HepG2 (cell line): Measurements from ENCODE around the gene RHOBTB3. TPM values are rescaled to one million over a fixed set of nuclear protein-coding genes. Genes with fewer than 3 reads are reported as not detected.

Experiments used
- ATAC-seq: fragments of 200-7000 bp; cut with Tn5 transposase; 3 replicates; pipeline ENCODE4 v1.9.1; 2020; ENCODE audit warnings: mild to moderate bottlenecking, moderate library complexity
- BruUV-seq: library from RNA; stranded (reverse); fragments of 400-500 nt; replicated peaks from 2 replicates; lab custom pipeline; 2021; lab: Mats Ljungman, UMichigan
- CTCF ChIA-PET: fragments of 300-600 bp; formaldehyde crosslinking; extraction: SDS; loops from one replicate; lab custom pipeline; 2021; ENCODE audit warnings: low total read pairs, inconsistent platforms, low intra/inter-chr PET ratio; lab: Yijun Ruan, JAX
- POLR2A ChIA-PET: fragments of 350-600 bp; sonication (Branson Sonifier 250); formaldehyde crosslinking; loops from one replicate; lab custom pipeline; 2020; ENCODE audit warnings: antibody characterized with exemption, inconsistent platforms; lab: Yijun Ruan, JAX
- DNase-seq: peaks from one replicate; pipeline ENCODE4 v3.0.0-alpha.2; 2015; ENCODE audit warnings: low spot score
- FAIRE-seq: peaks from 3 replicates; lab custom pipeline; 2011; peaks lifted over from hg19 to GRCh38; lab: Jason Lieb, UNC
- H2AFZ ChIP-seq: one replicate; pipeline ENCODE4 v1.6.1; 2011; ENCODE audit warnings: low read length, inconsistent platforms
- H3K27ac ChIP-seq: fragments of 300-600 bp; 3 replicates; pipeline ENCODE4 v1.8.0; 2011; ENCODE audit warnings: mixed run types, mild to moderate bottlenecking, mixed read lengths, low read length, inconsistent platforms; ENCODE audit not compliant: insufficient read depth; ENCODE audit errors: extremely low read length
- H3K27me3 ChIP-seq, 2 experiments: fragments of 200-600 bp in 1 of 2; 2 replicates in 1 of 2; 3 replicates in 1 of 2; pipeline versions ENCODE4 v1.6.0 to v1.8.0; 2011; ENCODE audit warnings: low read length in 2 of 2, mild to moderate bottlenecking in 2 of 2, moderate library complexity in 2 of 2, inconsistent platforms in 1 of 2; ENCODE audit not compliant: insufficient read depth in 2 of 2, control insufficient read depth in 1 of 2
- H3K36me3 ChIP-seq, 2 experiments: fragments of 200-600 bp in 1 of 2; replicated peaks in 1 of 2; 2 replicates in 1 of 2; 3 replicates in 1 of 2; pipeline versions ENCODE4 v1.5.1 to v1.8.0; 2011; ENCODE audit warnings: low read length in 2 of 2, inconsistent platforms in 1 of 2; ENCODE audit not compliant: insufficient read depth in 2 of 2, control insufficient read depth in 1 of 2
- H3K4me1 ChIP-seq: 2 replicates; pipeline ENCODE4 v1.5.1; 2012; ENCODE audit warnings: low read length, inconsistent platforms; ENCODE audit not compliant: insufficient read depth
- H3K4me2 ChIP-seq: 2 replicates; pipeline ENCODE4 v1.6.0; 2011; ENCODE audit warnings: low read depth, low read length, inconsistent platforms
- H3K4me3 ChIP-seq, 3 experiments: fragments of 200-600 bp in 1 of 3; sonication (generic), shearing (Covaris generic) in 1 of 3; replicated peaks in 1 of 3; 2 replicates each; pipeline ENCODE4 v1.5.1; 2011 to 2016; ENCODE audit warnings: low read length in 3 of 3, inconsistent platforms in 2 of 3, low read depth in 2 of 3, mild to moderate bottlenecking in 2 of 3, control low read depth in 1 of 3, mixed read lengths in 1 of 3; ENCODE audit not compliant: insufficient read depth in 1 of 3
- H3K79me2 ChIP-seq: one replicate; pipeline ENCODE4 v1.6.1; 2011; ENCODE audit warnings: low read length, inconsistent platforms; ENCODE audit not compliant: insufficient read depth
- H3K9ac ChIP-seq: 2 replicates; pipeline ENCODE4 v1.6.0; 2011; ENCODE audit warnings: mild to moderate bottlenecking, low read depth, low read length, inconsistent platforms; ENCODE audit not compliant: insufficient read depth
- H3K9me3 ChIP-seq: 2 replicates; pipeline ENCODE4 v1.5.1; 2012; ENCODE audit warnings: mild to moderate bottlenecking, low read length
- H4K20me1 ChIP-seq: 2 replicates; pipeline ENCODE4 v1.6.0; 2011; ENCODE audit warnings: inconsistent platforms, mild to moderate bottlenecking, low read length, moderate library complexity; ENCODE audit not compliant: insufficient read depth
- KDM4B ChIP-seq: sonication (generic); formaldehyde crosslinking; IDR thresholded peaks from 2 replicates; pipeline ENCODE4 v1.4.0; 2020; ENCODE audit warnings: missing genetic modification reagents
- MTF1 ChIP-seq: sonication (generic); formaldehyde crosslinking; IDR thresholded peaks from 2 replicates; pipeline ENCODE4 v1.5.0; 2020; ENCODE audit warnings: missing genetic modification reagents
- POLR2AphosphoS2 ChIP-seq: IDR thresholded peaks from 2 replicates; pipeline ENCODE4 v1.6.1; 2011; ENCODE audit warnings: low read depth, low read length, improper control_type of control experiment
- RBM22 ChIP-seq: fragments of 200-400 bp; formaldehyde crosslinking; optimal IDR thresholded peaks from 2 replicates; pipeline ENCODE3; 2017; ENCODE audit warnings: mild to moderate bottlenecking, low read length, moderate library complexity
- SALL1 ChIP-seq: sonication (generic); formaldehyde crosslinking; IDR thresholded peaks from 2 replicates; pipeline ENCODE4 v1.8.0; 2022; ENCODE audit warnings: mild to moderate bottlenecking, missing genetic modification reagents
- SRY ChIP-seq: sonication (generic); formaldehyde crosslinking; IDR thresholded peaks from 2 replicates; pipeline ENCODE4 v1.8.0; 2022; ENCODE audit warnings: mild to moderate bottlenecking, missing genetic modification reagents
- THAP11 ChIP-seq: IDR thresholded peaks from 2 replicates; pipeline ENCODE4 v1.6.1; 2016; ENCODE audit warnings: missing biosample characterization, missing genetic modification reagents
- ZNF230 ChIP-seq: sonication (generic); formaldehyde crosslinking; IDR thresholded peaks from 2 replicates; pipeline ENCODE4 v1.4.0; 2020; ENCODE audit warnings: mild to moderate bottlenecking, missing genetic modification reagents
- WGBS: methylation state at CpG from one replicate; pipeline ENCODE4 v1.1.6; 2017; ENCODE audit warnings: low lambda C conversion rate; 5-methylcytosine and 5-hydroxymethylcytosine counted together
- in situ Hi-C: cut with HindIII; loops from 2 replicates; pipeline ENCODE4 v1.10.0; 2017; ENCODE audit warnings: low pct_unique_long_range_greater_than_20kb; ENCODE audit not compliant: extremely low pct_ligation_motif_present
- intact Hi-C: fragments of 100-400 bp; cut with micrococcal nuclease; formaldehyde crosslinking; loops from one replicate; pipeline ENCODE4 v1.10.0; 2022; ENCODE audit not compliant: unreplicated experiment
- polyA plus RNA-seq, 8 experiments: library from polyadenylated mRNA; depleted of rRNA in 3 of 8; stranded (reverse) in 7 of 8; unstranded in 1 of 8; fragments of >200 nt; fragmentation: Illumina TruSeq in 4 of 8; extraction: Trizol in 4 of 8; gene quantifications; 2 replicates each; pipeline versions ENCODE4 v1.2.1 to v1.2.3, GENCODE V29; 2011 to 2016; ENCODE audit warnings: low read depth in 4 of 8, missing spikeins in 1 of 8, mixed read lengths in 1 of 8; ENCODE audit not compliant: insufficient read depth in 1 of 8
- total RNA-seq, 5 experiments: library from RNA; depleted of rRNA; stranded (reverse); fragments of >200 nt; fragmentation: Illumina TruSeq; extraction: Trizol; gene quantifications; 2 replicates each; pipeline ENCODE4 v1.2.3, GENCODE V29; 2016; ENCODE audit warnings: low read depth in 1 of 5
- TF ChIP-seq, protein P1 (sequence below): IDR thresholded peaks from 2 replicates; pipeline ENCODE4 v1.6.1; 2016
- TF ChIP-seq, protein P2 (sequence below): sonication (generic); formaldehyde crosslinking; IDR thresholded peaks from 2 replicates; pipeline ENCODE4 v1.8.0; 2022; ENCODE audit warnings: mild to moderate bottlenecking, missing genetic modification reagents; ENCODE audit not compliant: insufficient replicate concordance
- TF ChIP-seq, protein P3 (sequence below): sonication (generic); formaldehyde crosslinking; conservative IDR thresholded peaks from 2 replicates; pipeline ENCODE4 v1.8.0; 2022; ENCODE audit warnings: mild to moderate bottlenecking, moderate library complexity, missing genetic modification reagents
- TF ChIP-seq, protein P4 (sequence below): sonication (generic); formaldehyde crosslinking; IDR thresholded peaks from 2 replicates; pipeline ENCODE4 v1.4.0; 2020; ENCODE audit warnings: missing genetic modification reagents

The RHOBTB3 gene
- total and polyA plus RNA-seq, 2 of the 13 experiments (the other 11 are each of a cell fraction or from before 2014, with no cell fraction given): 31.6 to 35.4 TPM

DNA sequence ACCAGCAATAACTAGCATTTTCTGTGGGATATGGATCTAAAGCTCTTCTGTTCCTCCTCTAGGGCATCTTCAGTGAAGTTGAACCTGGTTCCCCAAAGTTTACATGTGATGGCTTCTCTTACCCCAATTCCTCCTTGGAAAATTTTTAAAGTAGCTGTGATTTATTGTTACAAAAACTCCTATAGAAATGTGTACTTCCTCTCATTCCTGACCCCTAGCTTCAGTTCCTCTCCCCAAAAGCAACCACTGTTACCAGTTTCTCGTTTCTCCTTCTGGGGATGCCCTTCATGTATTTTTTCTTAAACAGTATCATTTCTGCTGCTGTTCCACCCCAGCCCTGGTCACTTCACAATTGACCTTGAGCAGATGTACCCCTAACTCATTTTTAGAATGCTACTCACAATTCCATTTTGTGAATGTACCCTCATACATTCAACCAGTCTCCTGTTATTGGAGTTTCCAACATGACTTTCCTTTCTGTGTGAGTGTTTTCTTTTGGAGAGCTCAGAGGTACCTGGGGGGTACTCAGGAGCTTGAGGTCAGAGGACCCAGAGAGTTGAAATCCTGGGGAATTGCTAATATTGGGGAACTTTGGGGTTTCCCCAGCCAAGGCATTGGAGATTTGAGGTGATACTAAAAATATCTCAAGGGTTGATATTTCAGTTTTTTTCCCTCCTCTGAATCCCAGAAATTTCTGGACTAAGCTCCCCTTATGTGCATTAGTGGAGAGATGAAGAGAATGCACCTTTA is 110.0 kb downstream of the RHOBTB3 start:
- H3K4me3 ChIP-seq: no peak overlapping the region
- H3K4me2 ChIP-seq: no peak overlapping the region
- H3K27ac ChIP-seq: no peak overlapping the region
- ChIA-PET CTCF (no interaction called here), POLR2A (interaction anchor here (1.2 to 7.8 kb wide), 4 partner anchors 13 to 38 kb away, joined by 3 to 130 read pairs (median 4); partner anchors contain the start of gene GLRX)
- no peak overlapping the region for H3K9ac ChIP-seq
- no peaks in the 10 kb centered on the region for H3K27me3 ChIP-seq
- 93% methylated on average over 1 of the region's 1 CpG for WGBS
- no TSS peak for BruUV-seq
- no peaks in the 10 kb centered on the region for H4K20me1 ChIP-seq
- ATAC-seq (no peak), DNase-seq (no peak), FAIRE-seq (no peak)
- H3K9me3 ChIP-seq: no peaks in the 10 kb centered on the region
- no peaks in the 10 kb centered on the region for H3K36me3 ChIP-seq
- H2AFZ ChIP-seq: no peak overlapping the region
- H3K4me1 ChIP-seq: peaks cover 65% of the 10 kb centered on the region
- H3K79me2 ChIP-seq: no peaks in the 10 kb centered on the region
- intact Hi-C loops: loop anchor here (5.0 to 10.0 kb wide), 3 partner anchors 39 to 876 kb away; partner anchors contain the start of genes ARSK and SKIC3
- in situ Hi-C loops: loop anchor here (5.0 to 25.0 kb wide), 3 partner anchors 199 to 554 kb away; partner anchors contain the start of genes ARSK, MCTP1 and SKIC3
- TF ChIP-seq, protein P1, sequence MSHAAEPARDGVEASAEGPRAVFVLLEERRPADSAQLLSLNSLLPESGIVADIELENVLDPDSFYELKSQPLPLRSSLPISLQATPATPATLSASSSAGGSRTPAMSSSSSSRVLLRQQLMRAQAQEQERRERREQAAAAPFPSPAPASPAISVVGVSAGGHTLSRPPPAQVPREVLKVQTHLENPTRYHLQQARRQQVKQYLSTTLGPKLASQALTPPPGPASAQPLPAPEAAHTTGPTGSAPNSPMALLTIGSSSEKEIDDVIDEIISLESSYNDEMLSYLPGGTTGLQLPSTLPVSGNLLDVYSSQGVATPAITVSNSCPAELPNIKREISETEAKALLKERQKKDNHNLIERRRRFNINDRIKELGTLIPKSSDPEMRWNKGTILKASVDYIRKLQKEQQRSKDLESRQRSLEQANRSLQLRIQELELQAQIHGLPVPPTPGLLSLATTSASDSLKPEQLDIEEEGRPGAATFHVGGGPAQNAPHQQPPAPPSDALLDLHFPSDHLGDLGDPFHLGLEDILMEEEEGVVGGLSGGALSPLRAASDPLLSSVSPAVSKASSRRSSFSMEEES (CRISPR knock-in tag): no peak
- no peak for TF ChIP-seq RBM22
- no peak for TF ChIP-seq SRY (CRISPR knock-in tag)
- TF ChIP-seq, protein P2, sequence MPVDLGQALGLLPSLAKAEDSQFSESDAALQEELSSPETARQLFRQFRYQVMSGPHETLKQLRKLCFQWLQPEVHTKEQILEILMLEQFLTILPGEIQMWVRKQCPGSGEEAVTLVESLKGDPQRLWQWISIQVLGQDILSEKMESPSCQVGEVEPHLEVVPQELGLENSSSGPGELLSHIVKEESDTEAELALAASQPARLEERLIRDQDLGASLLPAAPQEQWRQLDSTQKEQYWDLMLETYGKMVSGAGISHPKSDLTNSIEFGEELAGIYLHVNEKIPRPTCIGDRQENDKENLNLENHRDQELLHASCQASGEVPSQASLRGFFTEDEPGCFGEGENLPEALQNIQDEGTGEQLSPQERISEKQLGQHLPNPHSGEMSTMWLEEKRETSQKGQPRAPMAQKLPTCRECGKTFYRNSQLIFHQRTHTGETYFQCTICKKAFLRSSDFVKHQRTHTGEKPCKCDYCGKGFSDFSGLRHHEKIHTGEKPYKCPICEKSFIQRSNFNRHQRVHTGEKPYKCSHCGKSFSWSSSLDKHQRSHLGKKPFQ (CRISPR knock-in tag): no peak
- TF ChIP-seq THAP11 (CRISPR knock-in tag): no peak
- TF ChIP-seq, protein P3, sequence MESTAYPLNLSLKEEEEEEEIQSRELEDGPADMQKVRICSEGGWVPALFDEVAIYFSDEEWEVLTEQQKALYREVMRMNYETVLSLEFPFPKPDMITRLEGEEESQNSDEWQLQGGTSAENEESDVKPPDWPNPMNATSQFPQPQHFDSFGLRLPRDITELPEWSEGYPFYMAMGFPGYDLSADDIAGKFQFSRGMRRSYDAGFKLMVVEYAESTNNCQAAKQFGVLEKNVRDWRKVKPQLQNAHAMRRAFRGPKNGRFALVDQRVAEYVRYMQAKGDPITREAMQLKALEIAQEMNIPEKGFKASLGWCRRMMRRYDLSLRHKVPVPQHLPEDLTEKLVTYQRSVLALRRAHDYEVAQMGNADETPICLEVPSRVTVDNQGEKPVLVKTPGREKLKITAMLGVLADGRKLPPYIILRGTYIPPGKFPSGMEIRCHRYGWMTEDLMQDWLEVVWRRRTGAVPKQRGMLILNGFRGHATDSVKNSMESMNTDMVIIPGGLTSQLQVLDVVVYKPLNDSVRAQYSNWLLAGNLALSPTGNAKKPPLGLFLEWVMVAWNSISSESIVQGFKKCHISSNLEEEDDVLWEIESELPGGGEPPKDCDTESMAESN (CRISPR knock-in tag): no peak
- TF ChIP-seq, protein P4, sequence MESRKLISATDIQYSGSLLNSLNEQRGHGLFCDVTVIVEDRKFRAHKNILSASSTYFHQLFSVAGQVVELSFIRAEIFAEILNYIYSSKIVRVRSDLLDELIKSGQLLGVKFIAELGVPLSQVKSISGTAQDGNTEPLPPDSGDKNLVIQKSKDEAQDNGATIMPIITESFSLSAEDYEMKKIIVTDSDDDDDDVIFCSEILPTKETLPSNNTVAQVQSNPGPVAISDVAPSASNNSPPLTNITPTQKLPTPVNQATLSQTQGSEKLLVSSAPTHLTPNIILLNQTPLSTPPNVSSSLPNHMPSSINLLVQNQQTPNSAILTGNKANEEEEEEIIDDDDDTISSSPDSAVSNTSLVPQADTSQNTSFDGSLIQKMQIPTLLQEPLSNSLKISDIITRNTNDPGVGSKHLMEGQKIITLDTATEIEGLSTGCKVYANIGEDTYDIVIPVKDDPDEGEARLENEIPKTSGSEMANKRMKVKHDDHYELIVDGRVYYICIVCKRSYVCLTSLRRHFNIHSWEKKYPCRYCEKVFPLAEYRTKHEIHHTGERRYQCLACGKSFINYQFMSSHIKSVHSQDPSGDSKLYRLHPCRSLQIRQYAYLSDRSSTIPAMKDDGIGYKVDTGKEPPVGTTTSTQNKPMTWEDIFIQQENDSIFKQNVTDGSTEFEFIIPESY (CRISPR knock-in tag): no peak
- no peak for TF ChIP-seq POLR2AphosphoS2
- TF ChIP-seq ZNF230 (CRISPR knock-in tag): no peak
- TF ChIP-seq MTF1 (CRISPR knock-in tag): no peak
- no peak for TF ChIP-seq KDM4B (CRISPR knock-in tag)
- no peak for TF ChIP-seq SALL1 (CRISPR knock-in tag)
